ENCODE data around the gene TRAPPC12. TPM values are rescaled to one million over a fixed set of nuclear protein-coding genes. Genes with fewer than 3 reads are reported as not detected.

The TRAPPC12 gene
- total RNA-seq = 100 to 1,000 TPM in 2 of 4 donors, 10 to 100 TPM in 2; 93.0 to 198 (median 108) TPM

DNA sequence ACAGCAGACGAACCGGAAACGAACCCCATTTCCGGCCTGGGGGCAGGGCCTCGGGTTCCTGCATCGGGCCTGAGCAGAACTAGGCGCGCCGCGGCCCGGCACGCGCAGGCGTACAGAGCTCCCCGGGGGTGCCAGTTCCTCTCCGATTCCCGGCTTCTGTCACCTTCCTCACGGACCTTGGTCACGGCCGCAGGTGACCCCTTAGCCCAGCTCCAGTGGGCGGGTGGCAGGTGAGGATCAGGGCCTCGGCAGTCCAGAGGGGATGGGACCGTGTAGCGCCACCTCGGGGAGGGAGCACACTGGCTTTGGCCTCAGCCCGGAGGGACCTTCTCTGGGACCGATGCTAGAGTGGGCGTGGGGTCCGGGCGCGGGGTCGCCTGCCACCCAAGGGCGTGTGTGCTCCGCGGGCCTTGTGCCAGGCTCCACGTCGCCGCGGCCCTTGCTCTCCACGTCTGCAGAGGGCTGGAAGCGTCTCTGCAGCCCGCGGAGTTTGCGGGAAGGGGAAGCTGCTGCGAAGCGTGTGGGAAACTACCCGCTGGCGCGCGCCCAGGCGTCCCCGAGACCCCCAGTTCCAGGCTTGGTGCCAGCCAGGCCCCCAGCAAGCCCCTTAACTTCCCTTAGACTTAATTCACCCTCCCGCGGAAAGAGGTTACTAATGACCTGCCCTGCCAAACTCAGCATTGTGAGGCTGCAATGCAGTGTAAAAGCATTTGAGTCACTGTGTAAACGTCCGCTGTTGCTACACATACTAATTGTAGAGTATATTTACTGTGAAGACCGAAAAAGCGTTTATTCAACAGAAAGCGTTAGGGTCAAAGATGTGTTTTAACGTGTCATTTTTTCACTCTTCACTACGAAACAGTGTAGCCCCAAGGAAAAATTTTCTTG is at the start of gene TRAPPC12:
TRAPPC12 (plus strand) TSS at position 48 of the 888 bp plus-strand sequence. CDS start 7,930 bp downstream, outside the sequence.
- intact Hi-C loops (cut with DNase I) = no loop called here
- peak within 1 kb of the TSS; percentile 72 to 92 (median 78) for H3K27ac ChIP-seq
- peak within 1 kb of the TSS; percentile 34 to 69 (median 50) for H3K4me3 ChIP-seq (replicated peaks in 1 of 3)
- peak; percentile 90 to 92 for DNase-seq
- whole genome bisulfite sequencing, 2 donors = 1% methylated on average over 23 to 29 of the region's 61 CpGs
- H3K4me1 ChIP-seq = peaks cover 11 to 22% of the 10 kb centered on the region in 2 donors
- TF ChIP-seq POLR2A (IDR thresholded peaks at IDR 0.05) = peak in 1 of 2 donors; percentile 87
- TF ChIP-seq, protein P1, sequence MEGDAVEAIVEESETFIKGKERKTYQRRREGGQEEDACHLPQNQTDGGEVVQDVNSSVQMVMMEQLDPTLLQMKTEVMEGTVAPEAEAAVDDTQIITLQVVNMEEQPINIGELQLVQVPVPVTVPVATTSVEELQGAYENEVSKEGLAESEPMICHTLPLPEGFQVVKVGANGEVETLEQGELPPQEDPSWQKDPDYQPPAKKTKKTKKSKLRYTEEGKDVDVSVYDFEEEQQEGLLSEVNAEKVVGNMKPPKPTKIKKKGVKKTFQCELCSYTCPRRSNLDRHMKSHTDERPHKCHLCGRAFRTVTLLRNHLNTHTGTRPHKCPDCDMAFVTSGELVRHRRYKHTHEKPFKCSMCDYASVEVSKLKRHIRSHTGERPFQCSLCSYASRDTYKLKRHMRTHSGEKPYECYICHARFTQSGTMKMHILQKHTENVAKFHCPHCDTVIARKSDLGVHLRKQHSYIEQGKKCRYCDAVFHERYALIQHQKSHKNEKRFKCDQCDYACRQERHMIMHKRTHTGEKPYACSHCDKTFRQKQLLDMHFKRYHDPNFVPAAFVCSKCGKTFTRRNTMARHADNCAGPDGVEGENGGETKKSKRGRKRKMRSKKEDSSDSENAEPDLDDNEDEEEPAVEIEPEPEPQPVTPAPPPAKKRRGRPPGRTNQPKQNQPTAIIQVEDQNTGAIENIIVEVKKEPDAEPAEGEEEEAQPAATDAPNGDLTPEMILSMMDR (IDR thresholded peaks at IDR 0.05) = peak in 5 of 6 experiments; percentile 16 to 51 (median 46)
- H3K27me3 ChIP-seq = no peaks in the 10 kb centered on the region
- H3K36me3 ChIP-seq = no peaks in the 10 kb centered on the region
- no peaks in the 10 kb centered on the region for H3K9me3 ChIP-seq

DNA sequence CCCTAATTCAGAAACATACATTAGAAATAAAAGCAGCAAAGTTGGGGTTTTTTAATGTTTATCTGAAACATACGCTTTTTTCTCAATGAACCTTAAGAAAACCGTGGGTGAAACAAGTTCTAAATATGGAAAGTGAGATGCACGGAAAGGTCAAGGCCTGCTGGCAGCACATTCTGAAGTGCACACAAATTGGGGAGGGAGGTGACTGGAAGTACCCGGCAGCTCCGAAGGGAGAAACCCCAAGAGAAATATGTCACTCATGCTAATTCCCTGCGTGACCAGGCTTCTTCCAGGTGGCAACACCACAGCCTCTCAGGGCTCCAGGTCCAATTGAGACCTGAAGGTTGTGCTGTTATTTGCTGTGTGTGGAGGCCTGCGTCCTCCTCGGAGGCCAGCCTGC is 47.4 kb upstream of the TRAPPC12 start:
- Histone ChIP-seq H3K9me3 (no peaks in the 10 kb centered on the region), H3K27ac (no peak overlapping the region), H3K27me3 (no peaks in the 10 kb centered on the region), H3K4me1 (peaks cover 19 to 39% of the 10 kb centered on the region in 2 donors), H3K36me3 (no peaks in the 10 kb centered on the region), H3K4me3 (replicated peaks in 1 of 3) (no peak overlapping the region)
- intact Hi-C loops (cut with DNase I) = no loop called here
- TF ChIP-seq POLR2A (IDR thresholded peaks at IDR 0.05) = no peak
- TF ChIP-seq, protein P1 (IDR thresholded peaks at IDR 0.05) = no peak
- WGBS, 2 donors = 92 to 94% methylated on average over 8 of the region's 8 CpGs
- DNase-seq = no peak

DNA sequence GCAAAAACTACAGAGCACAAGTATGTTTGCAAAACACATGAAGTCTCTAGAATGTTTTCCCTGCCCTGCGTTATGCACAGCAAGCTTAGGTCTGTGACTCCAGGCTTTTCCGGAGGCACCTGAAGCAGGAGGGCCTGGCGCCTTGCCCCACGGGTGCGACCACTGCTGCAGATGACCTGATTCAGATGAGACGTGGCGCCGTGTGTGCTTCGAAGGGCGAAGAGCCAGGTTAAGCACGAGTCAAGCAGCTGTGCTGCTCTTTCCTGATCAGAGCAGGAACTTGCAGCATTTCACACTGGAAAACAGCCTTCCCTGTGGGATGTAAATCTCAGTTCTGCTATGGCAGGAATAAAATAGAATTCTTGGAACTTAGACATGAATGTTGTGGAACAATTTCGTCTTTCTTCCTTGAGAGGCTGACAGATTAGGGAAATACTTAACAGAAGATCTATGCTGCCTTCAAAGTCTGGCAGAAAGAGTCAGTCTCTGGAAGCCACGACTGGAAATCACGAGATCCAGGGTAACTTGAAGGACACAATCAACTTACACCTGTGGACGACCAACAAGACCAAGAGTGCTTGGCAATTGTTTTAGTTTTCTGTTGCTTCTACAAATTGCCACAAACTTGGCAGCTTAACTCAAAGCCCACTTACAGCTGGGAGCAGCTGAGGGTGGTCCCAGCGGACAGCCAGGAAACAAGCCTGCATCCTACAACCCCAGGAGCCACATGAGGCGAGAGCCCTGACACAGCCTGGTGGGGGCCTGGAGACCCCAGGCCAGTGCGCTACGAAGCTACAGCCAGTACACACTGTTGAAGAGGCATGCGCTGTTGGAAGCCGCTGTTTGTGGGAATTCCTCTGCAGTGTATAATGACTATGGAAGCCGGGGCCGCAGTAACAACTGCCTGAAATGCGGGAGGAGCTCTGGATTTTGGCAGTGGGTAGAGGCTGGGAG is 44.8 kb upstream of the TRAPPC12 start:
- Histone ChIP-seq H3K27me3 (no peaks in the 10 kb centered on the region), H3K36me3 (no peaks in the 10 kb centered on the region), H3K4me3 (replicated peaks in 1 of 3) (no peak overlapping the region), H3K9me3 (no peaks in the 10 kb centered on the region), H3K4me1 (peaks cover 16 to 35% of the 10 kb centered on the region in 2 donors), H3K27ac (peak overlapping the region; percentile 44 to 79 (median 63))
- peak; percentile 89 to 92 for DNase-seq
- intact Hi-C loops (cut with DNase I) = no loop called here
- TF ChIP-seq, protein P1 (IDR thresholded peaks at IDR 0.05) = no peak
- no peak for TF ChIP-seq POLR2A (IDR thresholded peaks at IDR 0.05)
- 55 to 58% methylated on average over 24 of the region's 24 CpGs for WGBS, 2 donors

DNA sequence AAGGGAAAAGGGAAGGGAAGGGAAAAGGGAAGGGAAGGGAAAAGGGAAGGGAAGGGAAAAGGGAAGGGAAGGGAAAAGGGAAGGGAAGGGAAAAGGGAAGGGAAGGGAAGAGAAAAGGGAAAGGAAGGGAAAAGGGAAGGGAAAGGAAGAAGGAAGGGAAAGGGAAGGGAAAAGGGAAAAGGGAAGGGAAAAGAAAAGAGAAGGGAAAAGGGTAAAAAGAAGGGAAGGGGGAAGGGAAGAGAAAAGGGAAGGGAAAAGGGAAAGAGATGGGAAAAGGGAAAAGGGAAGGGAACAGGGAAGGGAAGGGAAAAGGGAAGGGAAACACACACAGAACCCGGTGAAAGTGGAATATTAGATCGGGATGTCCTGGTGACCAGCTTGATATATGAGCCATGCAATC is 42.6 kb upstream of the TRAPPC12 start:
- TF ChIP-seq, protein P1 (IDR thresholded peaks at IDR 0.05) = no peak
- no peak for TF ChIP-seq POLR2A (IDR thresholded peaks at IDR 0.05)
- 89 to 96% methylated on average over 2 of the region's 2 CpGs for WGBS, 2 donors
- intact Hi-C loops (cut with DNase I) = no loop called here
- no peak overlapping the region for H3K27ac ChIP-seq
- no peak for DNase-seq
- no peaks in the 10 kb centered on the region for H3K36me3 ChIP-seq
- no peaks in the 10 kb centered on the region for H3K27me3 ChIP-seq
- H3K4me3 ChIP-seq (replicated peaks in 1 of 3) = no peak overlapping the region
- no peaks in the 10 kb centered on the region for H3K9me3 ChIP-seq
- H3K4me1 ChIP-seq = peaks cover 7 to 26% of the 10 kb centered on the region in 2 donors

Measured in thyroid gland (tissue), 4 donors.